HepG2 (cell line): ENCODE results near the gene ZBTB9.

Source experiments
- CBFB ChIP-seq: sonication (generic); formaldehyde crosslinking; IDR thresholded peaks from 2 replicates; pipeline ENCODE4 v1.4.0; 2020; ENCODE audit warnings: missing genetic modification reagents
- JUND ChIP-seq: sonication (generic); formaldehyde crosslinking; IDR thresholded peaks from 2 replicates; pipeline ENCODE4 v1.8.0; 2022; ENCODE audit warnings: mild to moderate bottlenecking, missing genetic modification reagents
- POLR2A ChIP-seq, 2 experiments: IDR thresholded peaks; 2 replicates each; pipeline ENCODE4 v1.6.1; 2011; ENCODE audit warnings: low read depth in 2 of 2, low read length in 2 of 2, mild to moderate bottlenecking in 1 of 2, moderate library complexity in 1 of 2; ENCODE audit not compliant: insufficient read depth in 1 of 2
- SIN3A ChIP-seq: IDR thresholded peaks from 2 replicates; pipeline ENCODE4 v1.6.1; 2011; ENCODE audit warnings: low read depth, mild to moderate bottlenecking, control low read depth, low read length, borderline replicate concordance
- SRF ChIP-seq: IDR thresholded peaks from 2 replicates; pipeline ENCODE4 v1.6.1; 2011; ENCODE audit warnings: mild to moderate bottlenecking, low read depth, low read length, moderate library complexity
- TEF ChIP-seq: sonication (generic); formaldehyde crosslinking; IDR thresholded peaks from 2 replicates; pipeline ENCODE4 v1.5.0; 2020; ENCODE audit warnings: missing genetic modification reagents
- ZNF672 ChIP-seq: sonication (generic); formaldehyde crosslinking; IDR thresholded peaks from 2 replicates; pipeline ENCODE4 v1.8.1; 2022; ENCODE audit warnings: missing genetic modification reagents
- ZNF790 ChIP-seq: sonication (generic); formaldehyde crosslinking; IDR thresholded peaks from 2 replicates; pipeline ENCODE4 v1.8.0; 2022; ENCODE audit warnings: missing genetic modification reagents, mild to moderate bottlenecking, borderline replicate concordance
- TF ChIP-seq, protein P1 (sequence below): sonication (generic); formaldehyde crosslinking; IDR thresholded peaks from 2 replicates; pipeline ENCODE4 v1.5.0; 2020; ENCODE audit warnings: mild to moderate bottlenecking, missing genetic modification reagents, moderate library complexity

- TF ChIP-seq POLR2A (IDR thresholded peaks at IDR 0.05; ENCODE audit: insufficient read depth in 1 of 2, low read depth in 2 of 2, low read length in 2 of 2) (no peak), JUND (CRISPR knock-in tag) (no peak), ZNF790 (CRISPR knock-in tag) (no peak), CBFB (no peak), SRF (no peak), TEF (CRISPR knock-in tag) (no peak), ZNF672 (CRISPR knock-in tag) (no peak), SIN3A (no peak)
- TF ChIP-seq, protein P1, sequence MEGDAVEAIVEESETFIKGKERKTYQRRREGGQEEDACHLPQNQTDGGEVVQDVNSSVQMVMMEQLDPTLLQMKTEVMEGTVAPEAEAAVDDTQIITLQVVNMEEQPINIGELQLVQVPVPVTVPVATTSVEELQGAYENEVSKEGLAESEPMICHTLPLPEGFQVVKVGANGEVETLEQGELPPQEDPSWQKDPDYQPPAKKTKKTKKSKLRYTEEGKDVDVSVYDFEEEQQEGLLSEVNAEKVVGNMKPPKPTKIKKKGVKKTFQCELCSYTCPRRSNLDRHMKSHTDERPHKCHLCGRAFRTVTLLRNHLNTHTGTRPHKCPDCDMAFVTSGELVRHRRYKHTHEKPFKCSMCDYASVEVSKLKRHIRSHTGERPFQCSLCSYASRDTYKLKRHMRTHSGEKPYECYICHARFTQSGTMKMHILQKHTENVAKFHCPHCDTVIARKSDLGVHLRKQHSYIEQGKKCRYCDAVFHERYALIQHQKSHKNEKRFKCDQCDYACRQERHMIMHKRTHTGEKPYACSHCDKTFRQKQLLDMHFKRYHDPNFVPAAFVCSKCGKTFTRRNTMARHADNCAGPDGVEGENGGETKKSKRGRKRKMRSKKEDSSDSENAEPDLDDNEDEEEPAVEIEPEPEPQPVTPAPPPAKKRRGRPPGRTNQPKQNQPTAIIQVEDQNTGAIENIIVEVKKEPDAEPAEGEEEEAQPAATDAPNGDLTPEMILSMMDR = no peak
Measured at GRCh38 chr6:33490621-33491020, 36.2 kb downstream of the ZBTB9 start.
